ENCODE results near the gene MINPP1.
"Not testable (repeated sequence)": the region's sequence is repeated elsewhere in the genome, so short reads cannot be mapped to it uniquely, and the experiment has no call there.

The MINPP1 gene, protein sequence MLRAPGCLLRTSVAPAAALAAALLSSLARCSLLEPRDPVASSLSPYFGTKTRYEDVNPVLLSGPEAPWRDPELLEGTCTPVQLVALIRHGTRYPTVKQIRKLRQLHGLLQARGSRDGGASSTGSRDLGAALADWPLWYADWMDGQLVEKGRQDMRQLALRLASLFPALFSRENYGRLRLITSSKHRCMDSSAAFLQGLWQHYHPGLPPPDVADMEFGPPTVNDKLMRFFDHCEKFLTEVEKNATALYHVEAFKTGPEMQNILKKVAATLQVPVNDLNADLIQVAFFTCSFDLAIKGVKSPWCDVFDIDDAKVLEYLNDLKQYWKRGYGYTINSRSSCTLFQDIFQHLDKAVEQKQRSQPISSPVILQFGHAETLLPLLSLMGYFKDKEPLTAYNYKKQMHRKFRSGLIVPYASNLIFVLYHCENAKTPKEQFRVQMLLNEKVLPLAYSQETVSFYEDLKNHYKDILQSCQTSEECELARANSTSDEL

DNA sequence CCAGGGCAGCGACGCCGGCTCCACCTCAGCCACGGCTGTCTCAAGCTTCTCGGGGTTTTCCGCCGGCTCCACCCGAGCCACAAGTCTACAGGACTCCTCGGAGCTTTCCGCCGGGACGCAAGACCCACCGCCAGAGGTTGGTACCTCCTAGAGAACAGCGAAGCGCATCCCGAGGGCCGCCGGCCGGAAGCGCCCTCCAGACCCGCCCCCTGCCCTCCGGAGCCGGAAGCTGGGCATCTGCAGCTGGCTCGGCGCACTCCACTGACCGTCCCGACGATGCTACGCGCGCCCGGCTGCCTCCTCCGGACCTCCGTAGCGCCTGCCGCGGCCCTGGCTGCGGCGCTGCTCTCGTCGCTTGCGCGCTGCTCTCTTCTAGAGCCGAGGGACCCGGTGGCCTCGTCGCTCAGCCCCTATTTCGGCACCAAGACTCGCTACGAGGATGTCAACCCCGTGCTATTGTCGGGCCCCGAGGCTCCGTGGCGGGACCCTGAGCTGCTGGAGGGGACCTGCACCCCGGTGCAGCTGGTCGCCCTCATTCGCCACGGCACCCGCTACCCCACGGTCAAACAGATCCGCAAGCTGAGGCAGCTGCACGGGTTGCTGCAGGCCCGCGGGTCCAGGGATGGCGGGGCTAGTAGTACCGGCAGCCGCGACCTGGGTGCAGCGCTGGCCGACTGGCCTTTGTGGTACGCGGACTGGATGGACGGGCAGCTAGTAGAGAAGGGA, at the start of gene MINPP1:
Gene MINPP1, plus strand, starts transcription at position 254 of the 726 bp plus-strand sequence. Its CDS starts 23 bp downstream, at position 277.
- H3K4me3 ChIP-seq (replicated peaks in 1 of 2; ENCODE audit: low read depth in 2 of 2, low read length in 2 of 2): peak within 1 kb of the TSS; percentile 80 to 88
- no peak for TF ChIP-seq CTCF (IDR thresholded peaks at IDR 0.05; ENCODE audit: low read depth, low read length)
- peak; percentile 84 to 85 for DNase-seq (ENCODE audit: low read depth in 2 of 2)

DNA sequence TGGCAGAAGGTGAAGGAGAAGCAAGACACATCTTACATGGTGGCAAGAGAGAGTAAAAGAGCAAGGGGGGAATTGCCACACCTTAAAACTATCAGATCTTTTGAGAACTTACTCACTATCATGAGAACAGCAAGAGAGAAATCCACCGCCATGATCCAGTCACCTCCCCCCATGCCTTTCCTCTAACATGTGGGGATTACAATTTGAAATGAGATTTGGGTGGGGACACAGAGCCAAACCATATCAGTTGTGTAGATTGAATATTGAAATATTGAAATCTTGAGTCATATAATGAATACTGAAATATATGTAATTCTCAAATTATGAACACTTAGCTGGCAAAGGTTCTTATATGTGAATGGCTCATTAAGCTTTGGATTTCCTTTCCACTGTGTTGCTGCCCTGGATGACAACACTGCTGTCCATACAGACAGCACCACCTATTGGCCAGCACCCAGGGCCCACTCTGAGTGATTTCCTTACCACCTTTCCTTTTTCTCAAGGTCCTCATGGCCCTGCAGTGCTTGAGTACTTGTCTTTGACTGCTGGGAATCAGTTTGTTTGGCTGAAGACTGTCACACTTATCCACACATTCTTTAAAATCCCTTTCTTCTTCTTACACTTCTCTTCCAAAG, 48.0 kb upstream of the MINPP1 start:
- H3K4me3 ChIP-seq (replicated peaks in 1 of 2; ENCODE audit: low read depth in 2 of 2, low read length in 2 of 2); DNase-seq (ENCODE audit: low read depth in 2 of 2): not testable (repeated sequence)

- H3K4me3 ChIP-seq (replicated peaks in 1 of 2; ENCODE audit: low read depth in 2 of 2, low read length in 2 of 2); DNase-seq (ENCODE audit: low read depth in 2 of 2): not testable (repeated sequence)
These were observed 42.9 kb upstream of the MINPP1 start for GRCh38 chr10:87461751-87462150.

- H3K4me3 ChIP-seq (replicated peaks in 1 of 2; ENCODE audit: low read depth in 2 of 2, low read length in 2 of 2); DNase-seq (ENCODE audit: low read depth in 2 of 2): not testable (repeated sequence)
These were observed 37.8 kb upstream of the MINPP1 start for GRCh38 chr10:87466849-87467248.

- not testable (repeated sequence) for H3K4me3 ChIP-seq (replicated peaks in 1 of 2; ENCODE audit: low read depth in 2 of 2, low read length in 2 of 2)
These were observed 16.0 kb upstream of the MINPP1 start for GRCh38 chr10:87488733-87489132.

DNA sequence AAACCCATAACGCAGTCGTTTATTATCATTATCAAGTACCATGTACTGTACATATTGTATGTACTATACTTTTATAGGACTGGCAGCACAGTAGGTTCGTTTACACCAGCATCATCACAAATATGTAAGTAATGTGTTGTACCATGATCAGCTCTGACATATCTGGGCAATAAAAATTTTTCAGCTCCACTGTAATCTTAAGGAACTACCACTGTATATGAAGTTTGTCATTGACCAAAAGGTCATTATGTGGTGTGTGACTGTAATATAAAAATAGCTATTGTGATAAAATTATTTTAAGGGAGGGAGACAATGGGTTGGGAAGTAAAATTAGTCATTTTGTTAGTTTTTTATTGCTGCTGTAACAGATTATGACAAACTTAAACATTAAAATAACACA, 14.4 kb upstream of the MINPP1 start:
- DNase-seq (ENCODE audit: low read depth in 2 of 2); H3K4me3 ChIP-seq (replicated peaks in 1 of 2; ENCODE audit: low read depth in 2 of 2, low read length in 2 of 2): not testable (repeated sequence)

More at GRCh38 chr10:87488733-87489132, 16.0 kb upstream of the MINPP1 start:
- DNase-seq (ENCODE audit: low read depth in 2 of 2): not testable (repeated sequence)

- DNase-seq (ENCODE audit: low read depth in 2 of 2); H3K4me3 ChIP-seq (replicated peaks in 1 of 2; ENCODE audit: low read depth in 2 of 2, low read length in 2 of 2): not testable (repeated sequence)
These were observed 12.2 kb upstream of the MINPP1 start for GRCh38 chr10:87492450-87492849.

- DNase-seq (ENCODE audit: low read depth in 2 of 2); H3K4me3 ChIP-seq (replicated peaks in 1 of 2; ENCODE audit: low read depth in 2 of 2, low read length in 2 of 2): not testable (repeated sequence)
These were observed 9.2 kb upstream of the MINPP1 start for GRCh38 chr10:87495446-87495845.

- not testable (repeated sequence) for DNase-seq (ENCODE audit: low read depth in 2 of 2)
These were observed 7.3 kb upstream of the MINPP1 start for GRCh38 chr10:87497386-87497785.

DNA sequence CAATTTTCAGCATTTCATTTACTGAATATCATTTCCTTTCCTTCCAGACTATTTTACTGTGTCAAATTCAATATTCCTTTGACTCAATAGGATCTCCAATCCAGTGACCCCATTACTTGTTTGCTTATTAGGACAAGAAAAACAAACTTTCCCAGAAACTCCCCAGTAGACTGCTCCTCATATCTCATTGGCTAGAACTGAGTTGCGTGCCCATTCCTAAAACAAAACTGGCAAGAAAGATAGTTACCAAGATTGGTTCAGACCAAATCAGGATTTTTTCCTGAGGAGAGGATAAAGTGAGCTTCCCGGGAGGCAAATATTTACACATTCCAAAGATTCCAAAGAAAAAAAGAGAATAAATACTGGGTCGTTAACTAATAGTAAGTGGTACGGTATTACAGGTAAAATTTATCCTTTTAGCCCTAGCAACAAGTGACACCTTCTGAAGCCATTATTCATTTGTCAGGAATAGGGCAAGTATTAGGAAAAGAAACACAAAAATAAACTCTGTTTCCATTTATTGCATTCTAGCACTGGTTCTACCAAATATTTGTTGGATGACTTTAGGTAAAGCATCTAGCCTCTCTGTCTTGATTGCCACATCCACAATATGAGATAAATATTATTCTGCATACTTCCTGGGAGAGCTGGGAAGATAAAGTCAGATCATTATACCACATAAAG, 6.4 kb upstream of the MINPP1 start:
- not testable (repeated sequence) for DNase-seq (ENCODE audit: low read depth in 2 of 2); H3K4me3 ChIP-seq (replicated peaks in 1 of 2; ENCODE audit: low read depth in 2 of 2, low read length in 2 of 2)

More at GRCh38 chr10:87497386-87497785, 7.3 kb upstream of the MINPP1 start:
- not testable (repeated sequence) for H3K4me3 ChIP-seq (replicated peaks in 1 of 2; ENCODE audit: low read depth in 2 of 2, low read length in 2 of 2)

DNA sequence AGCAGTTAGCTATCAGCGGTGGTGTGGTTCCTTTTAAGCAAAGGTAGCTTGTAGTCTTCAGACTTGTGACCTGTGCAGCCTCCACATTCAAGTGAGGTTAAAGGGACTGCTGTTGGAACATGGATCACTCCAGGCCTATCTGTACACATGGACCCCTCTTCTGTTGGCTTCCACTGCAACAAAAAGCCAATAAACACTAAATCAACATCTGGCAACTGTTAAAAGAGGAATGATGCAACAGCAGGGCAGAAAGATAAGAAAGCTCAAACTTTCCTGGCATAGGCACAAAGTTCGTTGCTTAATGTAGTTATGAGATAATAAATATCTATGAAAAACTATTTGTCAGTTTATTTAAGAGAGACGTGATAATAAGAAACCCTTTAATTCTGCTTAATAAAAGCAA, 4.0 kb upstream of the MINPP1 start:
- TF ChIP-seq CTCF (IDR thresholded peaks at IDR 0.05; ENCODE audit: low read depth, low read length): no peak
- H3K4me3 ChIP-seq (replicated peaks in 1 of 2; ENCODE audit: low read depth in 2 of 2, low read length in 2 of 2): no peak overlapping the region
- peak in 1 of 2 donors; percentile 42 for DNase-seq (ENCODE audit: low read depth in 2 of 2)
